ENCODE results near the gene SNX30.

SNX30 gene

GRCh38 chr9:112885324-112885723, 134.8 kb downstream of the SNX30 start:
- no peak for DNase-seq (ENCODE audit: low read depth in 2 of 2)

GRCh38 chr9:112886351-112886750, 135.8 kb downstream of the SNX30 start:
- no peak for DNase-seq (ENCODE audit: low read depth in 2 of 2)

GRCh38 chr9:112887381-112887780, 136.8 kb downstream of the SNX30 start:
- no peak for DNase-seq (ENCODE audit: low read depth in 2 of 2)

GRCh38 chr9:112890106-112891081, 139.8 kb downstream of the SNX30 start, which contains the start of gene SLC46A2:
Gene SLC46A2 (minus strand): TSS chr9:112890876. CDS start chr9:112890681, 195 bp downstream.
- no peak for DNase-seq (ENCODE audit: low read depth in 2 of 2)

- DNase-seq (ENCODE audit: low read depth in 2 of 2) = no peak
These were observed 141.0 kb downstream of the SNX30 start for GRCh38 chr9:112891521-112891920.

- DNase-seq (ENCODE audit: low read depth in 2 of 2) = no peak
These were observed 142.4 kb downstream of the SNX30 start for GRCh38 chr9:112892981-112893380.

GRCh38 chr9:112894041-112894440, 143.5 kb downstream of the SNX30 start:
- no peak for DNase-seq (ENCODE audit: low read depth in 2 of 2)

GRCh38 chr9:112894699-112895098, 144.1 kb downstream of the SNX30 start:
- no peak for DNase-seq (ENCODE audit: low read depth in 2 of 2)

GRCh38 chr9:112896131-112896530, 145.6 kb downstream of the SNX30 start:
- no peak for DNase-seq (ENCODE audit: low read depth in 2 of 2)

GRCh38 chr9:112898872-112899311, 148.3 kb downstream of the SNX30 start:
- no peak for DNase-seq (ENCODE audit: low read depth in 2 of 2)

- DNase-seq (ENCODE audit: low read depth in 2 of 2) = no peak
These were observed 149.9 kb downstream of the SNX30 start for GRCh38 chr9:112900488-112900887.

- no peak for DNase-seq (ENCODE audit: low read depth in 2 of 2)
These were observed 150.3 kb downstream of the SNX30 start for GRCh38 chr9:112900901-112901300.

- DNase-seq (ENCODE audit: low read depth in 2 of 2) = no peak
These were observed 154.5 kb downstream of the SNX30 start for GRCh38 chr9:112905084-112905483.

GRCh38 chr9:112911736-112912135, 161.2 kb downstream of the SNX30 start:
- DNase-seq (ENCODE audit: low read depth in 2 of 2) = no peak

GRCh38 chr9:112912636-112913035, 162.1 kb downstream of the SNX30 start:
- DNase-seq (ENCODE audit: low read depth in 2 of 2) = no peak

- no peak for DNase-seq (ENCODE audit: low read depth in 2 of 2)
These were observed 162.8 kb downstream of the SNX30 start for GRCh38 chr9:112913326-112913725.

GRCh38 chr9:112914524-112914923, 164.0 kb downstream of the SNX30 start:
- DNase-seq (ENCODE audit: low read depth in 2 of 2) = no peak

GRCh38 chr9:112917047-112917986, 166.8 kb downstream of the SNX30 start:
- no peak for DNase-seq (ENCODE audit: low read depth in 2 of 2)

- DNase-seq (ENCODE audit: low read depth in 2 of 2) = no peak
These were observed 167.4 kb downstream of the SNX30 start for GRCh38 chr9:112917987-112918362.

GRCh38 chr9:112921549-112921948, 171.0 kb downstream of the SNX30 start:
- no peak for DNase-seq (ENCODE audit: low read depth in 2 of 2)
